Neural progenitor cell (in vitro differentiated cells): ENCODE results near the gene GPR68. TPM values are rescaled to one million over a fixed set of nuclear protein-coding genes. Genes with fewer than 3 reads are reported as not detected.

Source experiments
- DNase-seq: peaks from one replicate; pipeline ENCODE4 v3.0.0-alpha.2; 2016; ENCODE audit warnings: low spot score
- H2AFZ ChIP-seq: fragments of 200-600 bp; sonication (generic); replicated peaks from 2 replicates; pipeline ENCODE4 v1.6.1; 2016; ENCODE audit warnings: antibody characterized with exemption
- H3F3A ChIP-seq: fragments of 200-600 bp; sonication (generic); 2 replicates; pipeline ENCODE4 v1.6.1; 2016; ENCODE audit warnings: antibody characterized with exemption, low read depth
- H3K27ac ChIP-seq: fragments of 200-600 bp; sonication (generic); 2 replicates; pipeline ENCODE4 v1.5.1; 2016; ENCODE audit warnings: mild to moderate bottlenecking
- H3K27me3 ChIP-seq: fragments of 200-600 bp; sonication (generic); 2 replicates; pipeline ENCODE4 v1.6.1; 2016; ENCODE audit warnings: mild to moderate bottlenecking, moderate library complexity
- H3K36me3 ChIP-seq: fragments of 200-600 bp; sonication (generic); 2 replicates; pipeline ENCODE4 v1.5.1; 2016
- H3K4me1 ChIP-seq: fragments of 200-600 bp; sonication (generic); 2 replicates; pipeline ENCODE4 v1.6.1; 2016; ENCODE audit warnings: mixed run types
- H3K4me2 ChIP-seq: fragments of 200-600 bp; sonication (generic); 2 replicates; pipeline ENCODE4 v1.6.1; 2016
- H3K4me3 ChIP-seq: fragments of 200-600 bp; sonication (generic); 2 replicates; pipeline ENCODE4 v1.5.1; 2016
- H3K79me2 ChIP-seq: fragments of 200-600 bp; sonication (generic); 2 replicates; pipeline ENCODE4 v1.6.1; 2016; ENCODE audit warnings: low read depth
- H3K9ac ChIP-seq: fragments of 200-600 bp; sonication (generic); 2 replicates; pipeline ENCODE4 v1.6.1; 2016
- H3K9me3 ChIP-seq: fragments of 200-600 bp; sonication (generic); 2 replicates; pipeline ENCODE4 v1.5.1; 2016; ENCODE audit warnings: low read depth
- H4K20me1 ChIP-seq: fragments of 200-600 bp; sonication (generic); 2 replicates; pipeline ENCODE4 v1.6.1; 2016; ENCODE audit warnings: low read depth
- H3K27ac Mint-ChIP-seq: 3 replicates; pipeline ENCODE4 v1.8.0; 2021; ENCODE audit warnings: mixed read lengths
- H3K27me3 Mint-ChIP-seq: 2 replicates; pipeline ENCODE4 v1.8.0; 2022; ENCODE audit warnings: low read depth, mild to moderate bottlenecking, inconsistent platforms, moderate library complexity, mixed read lengths; ENCODE audit not compliant: insufficient read depth
- H3K36me3 Mint-ChIP-seq: 3 replicates; pipeline ENCODE4 v1.8.0; 2021; ENCODE audit warnings: mixed read lengths
- H3K4me1 Mint-ChIP-seq: 3 replicates; pipeline ENCODE4 v1.8.0; 2021; ENCODE audit warnings: mixed read lengths
- H3K4me3 Mint-ChIP-seq: 3 replicates; pipeline ENCODE4 v1.8.0; 2021; ENCODE audit warnings: mild to moderate bottlenecking, moderate library complexity, mixed read lengths
- H3K9me3 Mint-ChIP-seq: 3 replicates; pipeline ENCODE4 v1.8.0; 2020; ENCODE audit warnings: mixed read lengths
- CTCF ChIP-seq: fragments of 200-600 bp; sonication (generic); IDR thresholded peaks from 2 replicates; pipeline ENCODE4 v1.5.1; 2017; ENCODE audit warnings: antibody characterized with exemption, mild to moderate bottlenecking
- EZH2 ChIP-seq: fragments of 200-600 bp; sonication (generic); IDR thresholded peaks from 2 replicates; pipeline ENCODE4 v1.6.1; 2017; ENCODE audit warnings: antibody characterized with exemption, mild to moderate bottlenecking, moderate library complexity
- EZH2phosphoT487 ChIP-seq: fragments of 200-600 bp; sonication (generic); IDR thresholded peaks from 2 replicates; pipeline ENCODE4 v1.6.1; 2017; ENCODE audit warnings: antibody characterized with exemption
- total RNA-seq: library from RNA; depleted of rRNA; stranded (reverse); fragments of >200 nt; gene quantifications from 2 replicates; pipeline ENCODE4 v1.2.3, GENCODE V29; 2015; ENCODE audit warnings: low replicate concordance

Gene GPR68
- total RNA-seq, 1 donor from 2014 or later = not detected

DNA sequence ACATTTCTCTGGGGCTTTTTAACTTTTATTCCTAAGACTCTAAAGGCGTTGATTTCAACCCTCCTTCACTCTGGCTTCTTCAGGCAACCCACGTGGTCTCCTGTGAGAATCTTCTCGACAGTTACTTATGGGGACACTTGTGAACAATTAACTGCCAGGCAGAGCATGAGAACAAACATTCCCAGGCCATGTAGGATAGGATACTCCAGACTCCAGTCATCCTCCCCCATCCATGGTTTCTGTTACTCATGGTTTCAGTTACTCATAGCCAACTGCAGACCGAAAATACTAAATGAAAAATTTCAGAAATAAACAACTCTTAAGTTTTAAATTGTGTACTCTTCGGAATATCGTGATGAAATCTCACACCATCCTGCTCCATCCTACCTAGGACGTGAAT, 19.5 kb downstream of the GPR68 start:
- Histone ChIP-seq H2AFZ (no peak overlapping the region), H3K4me3 (no peak overlapping the region)
- TF ChIP-seq EZH2 (no peak), EZH2phosphoT487 (no peak), CTCF (no peak)

GRCh38 chr14:91223028-91223783, 21.3 kb downstream of the GPR68 start:
- Mint-ChIP-seq H3K27me3 (peaks cover 3% of the 10 kb centered on the region), H3K27ac (no peak overlapping the region)
- DNase-seq = no peak

More for the DNA sequence above, 19.5 kb downstream of the GPR68 start:
- H3K9me3 Mint-ChIP-seq = no peaks in the 10 kb centered on the region
- no peak for DNase-seq
- H3K36me3 ChIP-seq = no peaks in the 10 kb centered on the region
- H3K27me3 Mint-ChIP-seq = peaks cover 5% of the 10 kb centered on the region
- H3K4me1 Mint-ChIP-seq = no peaks in the 10 kb centered on the region
- no peak overlapping the region for H3K9ac ChIP-seq
- no peaks in the 10 kb centered on the region for H3K9me3 ChIP-seq
- H3K36me3 Mint-ChIP-seq = peaks cover 16% of the 10 kb centered on the region
- no peaks in the 10 kb centered on the region for H3K27me3 ChIP-seq
- H3F3A ChIP-seq = no peaks in the 10 kb centered on the region
- H3K4me1 ChIP-seq = no peaks in the 10 kb centered on the region
- no peak overlapping the region for H3K4me3 Mint-ChIP-seq
- H3K27ac Mint-ChIP-seq = no peak overlapping the region
- no peaks in the 10 kb centered on the region for H3K79me2 ChIP-seq
- no peak overlapping the region for H3K27ac ChIP-seq
- no peaks in the 10 kb centered on the region for H4K20me1 ChIP-seq
- H3K4me2 ChIP-seq = no peak overlapping the region

GRCh38 chr14:91221270-91221669, 23.2 kb downstream of the GPR68 start:
- Histone ChIP-seq H3K4me1 (no peaks in the 10 kb centered on the region), H3K36me3 (no peaks in the 10 kb centered on the region), H3K27ac (no peak overlapping the region), H3K27me3 (no peaks in the 10 kb centered on the region), H3K9me3 (no peaks in the 10 kb centered on the region), H3K4me3 (no peak overlapping the region), H3K4me2 (no peak overlapping the region), H2AFZ (no peak overlapping the region), H3F3A (no peaks in the 10 kb centered on the region), H3K9ac (no peak overlapping the region), H3K79me2 (no peaks in the 10 kb centered on the region), H4K20me1 (no peaks in the 10 kb centered on the region)
- Mint-ChIP-seq H3K27ac (no peak overlapping the region), H3K9me3 (no peaks in the 10 kb centered on the region), H3K4me1 (peaks cover 5% of the 10 kb centered on the region), H3K4me3 (no peak overlapping the region), H3K36me3 (peaks cover 11% of the 10 kb centered on the region), H3K27me3 (peaks cover 3% of the 10 kb centered on the region)
- no peak for TF ChIP-seq EZH2phosphoT487
- TF ChIP-seq CTCF = no peak
- TF ChIP-seq EZH2 = no peak
- no peak for DNase-seq

More at GRCh38 chr14:91223028-91223783, 21.3 kb downstream of the GPR68 start:
- peaks cover 9% of the 10 kb centered on the region for H3K36me3 Mint-ChIP-seq
- Histone ChIP-seq H3K27me3 (no peaks in the 10 kb centered on the region), H3K9ac (no peak overlapping the region), H3K9me3 (no peaks in the 10 kb centered on the region), H3K4me1 (no peaks in the 10 kb centered on the region), H3F3A (no peaks in the 10 kb centered on the region), H2AFZ (no peak overlapping the region), H4K20me1 (no peaks in the 10 kb centered on the region), H3K79me2 (no peaks in the 10 kb centered on the region), H3K4me3 (no peak overlapping the region), H3K36me3 (no peaks in the 10 kb centered on the region), H3K27ac (no peak overlapping the region), H3K4me2 (no peak overlapping the region)
- H3K9me3 Mint-ChIP-seq = no peaks in the 10 kb centered on the region
- H3K4me3 Mint-ChIP-seq = no peak overlapping the region
- peaks cover under 1% of the 10 kb centered on the region for H3K4me1 Mint-ChIP-seq
- TF ChIP-seq EZH2 (no peak), CTCF (no peak), EZH2phosphoT487 (no peak)
